IMR-90 (cell line): ENCODE measurements around the gene TRIM27. TPM values are rescaled to one million over a fixed set of nuclear protein-coding genes. Genes with fewer than 3 reads are reported as not detected.

Experiments
- ATAC-seq: fragments of 200-7000 bp; cut with Tn5 transposase; 2 replicates; pipeline ENCODE4 v1.9.1; 2020; ENCODE audit warnings: low read depth, mild to moderate bottlenecking, moderate library complexity
- BruUV-seq: library from RNA; stranded (reverse); fragments of 400-500 nt; replicated peaks from 2 replicates; lab custom pipeline; 2021; lab: Mats Ljungman, UMichigan
- CTCF ChIA-PET: fragments of 300-600 bp; formaldehyde crosslinking; extraction: SDS; loops from one replicate; lab custom pipeline; 2021; ENCODE audit warnings: antibody characterized with exemption; lab: Yijun Ruan, JAX
- POLR2A ChIA-PET: fragments of 300-600 bp; sonication (Branson Sonifier 250); formaldehyde crosslinking; loops from one replicate; lab custom pipeline; 2022; ENCODE audit warnings: antibody characterized with exemption; ENCODE audit not compliant: unreplicated experiment; lab: Charles Lee
- DNase-seq: peaks from one replicate; pipeline ENCODE4 v3.0.0; 2013
- H2AFZ ChIP-seq: replicated peaks from 2 replicates; pipeline ENCODE3; 2013; ENCODE audit warnings: low read length, mild to moderate bottlenecking; ENCODE audit not compliant: poor library complexity
- H2AK5ac ChIP-seq: 2 replicates; pipeline ENCODE4 v1.6.1; 2013; ENCODE audit warnings: low read depth, low read length, inconsistent platforms
- H2AK9ac ChIP-seq: replicated peaks from 2 replicates; pipeline ENCODE3; 2013; ENCODE audit warnings: mild to moderate bottlenecking, low read depth, low read length, moderate library complexity; ENCODE audit not compliant: poor library complexity
- H2BK120ac ChIP-seq: 2 replicates; pipeline ENCODE4 v1.6.1; 2013; ENCODE audit warnings: low read depth, low read length, inconsistent platforms
- H2BK15ac ChIP-seq: 3 replicates; pipeline ENCODE4 v1.6.1; 2013; ENCODE audit warnings: low read depth, low read length, inconsistent platforms
- H2BK20ac ChIP-seq: 2 replicates; pipeline ENCODE4 v1.6.1; 2013; ENCODE audit warnings: low read depth, mild to moderate bottlenecking, inconsistent platforms, low read length, moderate library complexity
- H2BK5ac ChIP-seq: 2 replicates; pipeline ENCODE4 v1.6.1; 2013; ENCODE audit warnings: mild to moderate bottlenecking, low read depth, low read length, inconsistent platforms; ENCODE audit not compliant: poor library complexity, severe bottlenecking
- H3K14ac ChIP-seq: replicated peaks from 2 replicates; pipeline ENCODE4 v1.6.1; 2013; ENCODE audit warnings: low read depth, low read length, inconsistent platforms
- H3K18ac ChIP-seq: 2 replicates; pipeline ENCODE4 v1.6.1; 2013; ENCODE audit warnings: low read depth, low read length, control low read depth
- H3K23ac ChIP-seq: 2 replicates; pipeline ENCODE4 v1.6.1; 2013; ENCODE audit warnings: low read depth, low read length, inconsistent platforms
- H3K27ac ChIP-seq: 2 replicates; pipeline ENCODE4 v1.5.1; 2013; ENCODE audit warnings: mild to moderate bottlenecking, control low read depth, low read length; ENCODE audit not compliant: insufficient read depth
- H3K27me3 ChIP-seq: 2 replicates; pipeline ENCODE4 v1.6.1; 2013; ENCODE audit warnings: low read length; ENCODE audit not compliant: control insufficient read depth, insufficient read depth
- H3K36me3 ChIP-seq: 2 replicates; pipeline ENCODE4 v1.6.1; 2013; ENCODE audit warnings: low read length, mixed read lengths; ENCODE audit not compliant: control insufficient read depth, insufficient read depth
- H3K4ac ChIP-seq: 2 replicates; pipeline ENCODE4 v1.6.1; 2013; ENCODE audit warnings: low read depth, low read length, inconsistent platforms
- H3K4me1 ChIP-seq: 2 replicates; pipeline ENCODE4 v1.6.1; 2013; ENCODE audit warnings: low read length, mixed read lengths; ENCODE audit not compliant: control insufficient read depth, insufficient read depth
- H3K4me2 ChIP-seq: 2 replicates; pipeline ENCODE4 v1.6.1; 2013; ENCODE audit warnings: low read depth, mild to moderate bottlenecking, control low read depth, low read length, moderate library complexity
- H3K4me3 ChIP-seq: 2 replicates; pipeline ENCODE4 v1.5.1; 2013; ENCODE audit warnings: low read depth, mild to moderate bottlenecking, control low read depth, low read length, moderate library complexity; ENCODE audit not compliant: insufficient read depth
- H3K56ac ChIP-seq: 2 replicates; pipeline ENCODE4 v1.6.1; 2013; ENCODE audit warnings: low read length, inconsistent platforms; ENCODE audit not compliant: insufficient read depth; ENCODE audit errors: extremely low read depth
- H3K79me1 ChIP-seq, 2 experiments: 2 replicates each; pipeline ENCODE4 v1.6.1; 2013; ENCODE audit warnings: low read length in 2 of 2, inconsistent platforms in 1 of 2, low read depth in 1 of 2
- H3K9ac ChIP-seq: 2 replicates; pipeline ENCODE4 v1.6.1; 2013; ENCODE audit warnings: low read depth, low read length, control low read depth
- H3K9me1 ChIP-seq: 2 replicates; pipeline ENCODE4 v1.6.1; 2013; ENCODE audit warnings: low read length, inconsistent platforms; ENCODE audit not compliant: insufficient read depth
- H3K9me3 ChIP-seq: 2 replicates; pipeline ENCODE4 v1.6.1; 2013; ENCODE audit warnings: low read length; ENCODE audit not compliant: control insufficient read depth, insufficient read depth
- H4K20me1 ChIP-seq: 2 replicates; pipeline ENCODE4 v1.6.1; 2013; ENCODE audit warnings: low read length, inconsistent platforms; ENCODE audit not compliant: insufficient read depth
- H4K5ac ChIP-seq: 2 replicates; pipeline ENCODE4 v1.6.1; 2013; ENCODE audit warnings: mild to moderate bottlenecking, low read depth, low read length, control low read depth
- H4K8ac ChIP-seq, 2 experiments: 2 replicates each; pipeline ENCODE4 v1.6.1; 2013; ENCODE audit warnings: low read depth in 2 of 2, low read length in 2 of 2, control low read depth in 1 of 2, inconsistent platforms in 1 of 2
- H4K91ac ChIP-seq: 2 replicates; pipeline ENCODE4 v1.6.1; 2013; ENCODE audit warnings: low read depth, low read length, inconsistent platforms; ENCODE audit not compliant: insufficient read depth
- BHLHE40 ChIP-seq: fragments of 150-350 bp; IDR thresholded peaks from 2 replicates; pipeline ENCODE4 v1.6.1; 2016; ENCODE audit warnings: mild to moderate bottlenecking, low read depth, low read length
- CEBPB ChIP-seq: IDR thresholded peaks from 2 replicates; pipeline ENCODE4 v1.6.1; 2012; ENCODE audit warnings: low read depth, low read length, improper control_type of control experiment
- CHD1 ChIP-seq: IDR thresholded peaks from 2 replicates; pipeline ENCODE4 v1.6.1; 2012; ENCODE audit warnings: low read depth, low read length, improper control_type of control experiment
- CTCF ChIP-seq: conservative IDR thresholded peaks from 2 replicates; pipeline ENCODE4 v1.5.1; 2012; ENCODE audit warnings: mild to moderate bottlenecking, low read depth, low read length, improper control_type of control experiment
- ELK1 ChIP-seq: fragments of 150-350 bp; IDR thresholded peaks from 2 replicates; pipeline ENCODE4 v1.6.1; 2016; ENCODE audit warnings: low read depth, mild to moderate bottlenecking, low read length, moderate library complexity, borderline replicate concordance
- FOS ChIP-seq: fragments of 150-350 bp; IDR thresholded peaks from 2 replicates; pipeline ENCODE4 v1.6.1; 2016; ENCODE audit warnings: low read depth, low read length
- MAFK ChIP-seq: IDR thresholded peaks from 2 replicates; pipeline ENCODE4 v1.6.1; 2012; ENCODE audit warnings: low read depth, low read length, improper control_type of control experiment
- MAZ ChIP-seq: IDR thresholded peaks from 2 replicates; pipeline ENCODE4 v1.6.1; 2012; ENCODE audit warnings: low read depth, mild to moderate bottlenecking, low read length, improper control_type of control experiment, moderate library complexity, borderline replicate concordance
- MXI1 ChIP-seq: IDR thresholded peaks from 2 replicates; pipeline ENCODE4 v1.6.1; 2012; ENCODE audit warnings: low read depth, mild to moderate bottlenecking, low read length, moderate library complexity, borderline replicate concordance
- NFE2L2 ChIP-seq: fragments of 150-350 bp; IDR thresholded peaks from 2 replicates; pipeline ENCODE4 v1.6.1; 2016; ENCODE audit warnings: low read depth, mild to moderate bottlenecking, low read length
- POLR2A ChIP-seq: IDR thresholded peaks from 2 replicates; pipeline ENCODE4 v1.6.1; 2012; ENCODE audit warnings: mild to moderate bottlenecking, low read depth, low read length
- RAD21 ChIP-seq: IDR thresholded peaks from 2 replicates; pipeline ENCODE4 v1.6.1; 2012; ENCODE audit warnings: low read length, improper control_type of control experiment
- RCOR1 ChIP-seq: IDR thresholded peaks from 2 replicates; pipeline ENCODE4 v1.6.1; 2012; ENCODE audit warnings: mild to moderate bottlenecking, low read length, improper control_type of control experiment; ENCODE audit not compliant: insufficient replicate concordance
- RFX5 ChIP-seq: IDR thresholded peaks from 2 replicates; pipeline ENCODE4 v1.8.0; 2012; ENCODE audit warnings: low read depth, mild to moderate bottlenecking, low read length, moderate library complexity
- SMC3 ChIP-seq: fragments of 150-350 bp; IDR thresholded peaks from 2 replicates; pipeline ENCODE4 v1.6.1; 2016; ENCODE audit warnings: low read depth, mild to moderate bottlenecking, antibody characterized with exemption, low read length, moderate library complexity
- USF2 ChIP-seq: fragments of 150-350 bp; IDR thresholded peaks from 2 replicates; pipeline ENCODE4 v1.6.1; 2017; ENCODE audit warnings: mild to moderate bottlenecking, antibody characterized with exemption, low read length, low read depth
- WGBS, 2 experiments: methylation state at CpG; one replicate each; pipeline versions ENCODE4 v1.1.5 to v1.1.7; 2013; ENCODE audit warnings: missing lambda C conversion rate in 2 of 2; ENCODE audit not compliant: insufficient read length in 1 of 2; ENCODE audit errors: extremely low coverage in 2 of 2; 5-methylcytosine and 5-hydroxymethylcytosine counted together
- dilution Hi-C: fragments of 300-500 bp; cut with HindIII; formaldehyde crosslinking; loops from one replicate; pipeline ENCODE4 v1.14.3; 2018; ENCODE audit warnings: low sequenced_read_pairs; ENCODE audit not compliant: unreplicated experiment
- in situ Hi-C: fragments of 300-500 bp; cut with MboI; formaldehyde crosslinking; loops from 3 replicates; pipeline ENCODE4 v1.14.3; 2019; ENCODE audit warnings: low sequenced_read_pairs, inconsistent platforms, mixed read lengths
- intact Hi-C: fragments of 100-400 bp; cut with micrococcal nuclease; formaldehyde crosslinking; loops from 2 replicates; pipeline ENCODE4 v1.10.0; 2022
- polyA plus RNA-seq, 3 experiments: library from polyadenylated mRNA; depleted of rRNA; stranded (reverse); fragments of >200 nt; gene quantifications; 2 replicates each; pipeline ENCODE4 v1.2.3, GENCODE V29; 2012; ENCODE audit warnings: low replicate concordance in 1 of 3
- total RNA-seq: library from RNA; depleted of rRNA; stranded (reverse); fragments of >200 nt; gene quantifications from 2 replicates; pipeline ENCODE4 v1.2.3, GENCODE V29; 2012

TRIM27 gene
- total and polyA plus RNA-seq, 2 of the 4 experiments (the other 2 are of a cell fraction) = 44.4 to 48.0 TPM

GRCh38 chr6:28860581-28860980, 63.2 kb downstream of the TRIM27 start:
- Histone ChIP-seq H3K14ac (no peak overlapping the region), H2AK5ac (no peak overlapping the region), H4K8ac (no peak overlapping the region), H3K9me3 (no peaks in the 10 kb centered on the region), H2BK5ac (no peak overlapping the region), H3K9me1 (no peaks in the 10 kb centered on the region), H2AK9ac (no peak overlapping the region), H3K23ac (no peak overlapping the region), H3K4me2 (no peak overlapping the region), H3K9ac (no peak overlapping the region), H2AFZ (no peak overlapping the region), H4K5ac (no peak overlapping the region), H2BK20ac (no peak overlapping the region), H2BK15ac (no peak overlapping the region), H3K79me1 (no peaks in the 10 kb centered on the region), H3K4me3 (no peak overlapping the region), H2BK120ac (no peak overlapping the region), H3K27ac (no peak overlapping the region), H3K56ac (no peak overlapping the region), H4K91ac (no peak overlapping the region), H3K27me3 (no peaks in the 10 kb centered on the region), H4K20me1 (no peaks in the 10 kb centered on the region), H3K4ac (no peak overlapping the region), H3K4me1 (0 out of 2 replicates have a peak, but pooled peaks cover 2% of the 10 kb centered on the region), H3K36me3 (no peaks in the 10 kb centered on the region), H3K18ac (no peak overlapping the region)
- intact Hi-C loops (loop anchor here (10.0 kb wide), 1 partner anchor 154 kb away; no protein-coding TSS in a partner anchor), in situ Hi-C loops (no loop called here), dilution Hi-C loops (no loop called here)
- WGBS, 2 experiments = 50% methylated on average over 1 of the region's 6 CpGs; no CpG with 5 or more reads in 1 of the 2 experiments
- no peak for ATAC-seq
- POLR2A ChIA-PET = no interaction called here
- TF ChIP-seq CEBPB (no peak), MAZ (no peak), NFE2L2 (no peak), SMC3 (no peak), RAD21 (no peak), RCOR1 (no peak), FOS (no peak), USF2 (no peak), CTCF (no peak), MAFK (no peak), POLR2A (no peak), BHLHE40 (no peak), CHD1 (no peak), ELK1 (no peak), RFX5 (no peak), MXI1 (no peak)
- CTCF ChIA-PET = no interaction called here
- DNase-seq = no peak
- no TSS peak for BruUV-seq
